Upper lobe of right lung (tissue), 1 donor: ENCODE data around the gene PPARA. TPM values are rescaled to one million over a fixed set of nuclear protein-coding genes. Genes with fewer than 3 reads are reported as not detected.

Experiments
- ATAC-seq: fragments of 200-7000 bp; cut with Tn5 transposase; one replicate; pipeline ENCODE4 v1.9.1; 2020; ENCODE audit warnings: mild to moderate bottlenecking, moderate library complexity
- DNase-seq: peaks from one replicate; pipeline ENCODE4 v3.0.0-alpha.2; 2020
- H3K27ac ChIP-seq: fragments of 200-600 bp; one replicate; pipeline ENCODE4 v1.8.0; 2022
- H3K27me3 ChIP-seq: fragments of 200-600 bp; one replicate; pipeline ENCODE4 v1.8.0; 2022; ENCODE audit warnings: mild to moderate bottlenecking
- H3K36me3 ChIP-seq: fragments of 200-600 bp; one replicate; pipeline ENCODE4 v1.8.0; 2022
- H3K4me1 ChIP-seq: fragments of 200-600 bp; one replicate; pipeline ENCODE4 v1.8.0; 2022
- H3K4me3 ChIP-seq: fragments of 200-600 bp; one replicate; pipeline ENCODE4 v1.8.0; 2022; ENCODE audit warnings: mild to moderate bottlenecking
- H3K9me3 ChIP-seq: fragments of 200-600 bp; one replicate; pipeline ENCODE4 v1.8.0; 2022
- intact Hi-C: fragments of 100-400 bp; cut with DNase I; formaldehyde crosslinking; loops from one replicate; pipeline ENCODE4 v1.11.0; 2022
- total RNA-seq: library from RNA; stranded (reverse); fragmentation: NEBNext Ultra II Directional; extraction: Animal tissue kit (Norgen Biotek cat#: 25700); gene quantifications from one replicate; pipeline ENCODE4 v1.2.1, GENCODE V29; 2021
- TF ChIP-seq, protein P1 (sequence below): fragments of 200-600 bp; IDR thresholded peaks from one replicate; pipeline ENCODE4 v1.8.0; 2022; ENCODE audit warnings: antibody characterized with exemption
- donor health status: DM: no; HTN: yes; CAD: no; lungs with severe emphysema.

Gene PPARA
- total RNA-seq, 1 donor from 2014 or later = 18.4 TPM

DNA sequence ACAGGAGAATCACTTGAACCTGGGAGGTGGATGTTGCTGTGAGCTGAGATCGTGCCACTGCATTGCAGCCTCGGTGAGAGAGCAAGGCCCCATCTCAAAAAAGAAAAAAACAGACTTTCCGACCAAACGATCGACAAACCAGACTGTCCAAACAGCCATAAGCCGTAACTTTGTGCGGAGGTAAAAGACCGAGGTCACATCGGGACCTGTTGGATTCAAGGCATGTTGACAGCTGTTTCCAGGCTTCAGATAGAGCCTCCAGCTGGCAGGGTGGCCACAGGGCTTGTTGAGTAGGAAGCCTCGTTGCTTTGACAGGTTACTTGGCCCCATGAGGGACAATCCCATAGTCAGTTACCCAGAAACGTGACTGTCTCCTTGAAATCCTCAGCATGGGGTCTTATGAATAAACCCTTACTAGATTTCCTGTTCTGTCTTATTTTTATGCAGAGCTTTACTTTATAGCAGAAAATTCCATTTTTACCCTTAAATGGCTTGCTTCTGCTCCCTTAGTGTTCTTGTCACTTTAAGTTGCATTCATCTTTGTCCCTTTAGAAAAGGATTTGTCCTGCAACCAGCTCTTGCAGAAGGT lies 22.3 kb downstream of the PPARA start:
- Histone ChIP-seq H3K36me3 (no peaks in the 10 kb centered on the region), H3K27ac (no peak overlapping the region), H3K4me1 (peaks cover 9% of the 10 kb centered on the region), H3K9me3 (no peaks in the 10 kb centered on the region), H3K27me3 (no peaks in the 10 kb centered on the region), H3K4me3 (no peak overlapping the region)
- ATAC-seq (no peak), DNase-seq (no peak)
- TF ChIP-seq, protein P1, sequence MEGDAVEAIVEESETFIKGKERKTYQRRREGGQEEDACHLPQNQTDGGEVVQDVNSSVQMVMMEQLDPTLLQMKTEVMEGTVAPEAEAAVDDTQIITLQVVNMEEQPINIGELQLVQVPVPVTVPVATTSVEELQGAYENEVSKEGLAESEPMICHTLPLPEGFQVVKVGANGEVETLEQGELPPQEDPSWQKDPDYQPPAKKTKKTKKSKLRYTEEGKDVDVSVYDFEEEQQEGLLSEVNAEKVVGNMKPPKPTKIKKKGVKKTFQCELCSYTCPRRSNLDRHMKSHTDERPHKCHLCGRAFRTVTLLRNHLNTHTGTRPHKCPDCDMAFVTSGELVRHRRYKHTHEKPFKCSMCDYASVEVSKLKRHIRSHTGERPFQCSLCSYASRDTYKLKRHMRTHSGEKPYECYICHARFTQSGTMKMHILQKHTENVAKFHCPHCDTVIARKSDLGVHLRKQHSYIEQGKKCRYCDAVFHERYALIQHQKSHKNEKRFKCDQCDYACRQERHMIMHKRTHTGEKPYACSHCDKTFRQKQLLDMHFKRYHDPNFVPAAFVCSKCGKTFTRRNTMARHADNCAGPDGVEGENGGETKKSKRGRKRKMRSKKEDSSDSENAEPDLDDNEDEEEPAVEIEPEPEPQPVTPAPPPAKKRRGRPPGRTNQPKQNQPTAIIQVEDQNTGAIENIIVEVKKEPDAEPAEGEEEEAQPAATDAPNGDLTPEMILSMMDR = no peak
- intact Hi-C loops = no loop called here

DNA sequence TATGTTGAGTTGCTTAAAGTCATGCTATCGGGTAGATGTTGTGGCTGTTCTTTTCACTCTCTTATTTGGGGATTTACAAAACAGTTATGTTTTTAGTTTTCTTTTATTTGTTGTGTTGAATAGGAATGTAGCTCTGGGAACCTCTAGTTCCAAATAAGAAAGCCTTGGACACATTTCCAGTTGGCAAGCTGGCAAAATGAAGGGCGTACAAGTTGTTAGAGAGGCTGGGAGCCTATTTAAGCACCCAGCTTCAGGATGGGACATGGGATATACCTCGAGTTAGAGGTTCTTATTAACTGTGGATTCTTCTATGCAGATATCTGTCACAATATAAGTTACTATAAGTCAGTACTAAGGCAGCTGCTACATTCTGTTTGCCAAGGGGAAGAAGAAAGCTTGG lies 22.8 kb downstream of the PPARA start:
- no peaks in the 10 kb centered on the region for H3K36me3 ChIP-seq
- DNase-seq (no peak), ATAC-seq (no peak)
- H3K27ac ChIP-seq = no peak overlapping the region
- H3K27me3 ChIP-seq = no peaks in the 10 kb centered on the region
- no peaks in the 10 kb centered on the region for H3K9me3 ChIP-seq
- peaks cover 9% of the 10 kb centered on the region for H3K4me1 ChIP-seq
- TF ChIP-seq, protein P1 = no peak
- intact Hi-C loops = no loop called here
- H3K4me3 ChIP-seq = no peak overlapping the region

- Histone ChIP-seq H3K4me1 (peaks cover 7% of the 10 kb centered on the region), H3K36me3 (no peaks in the 10 kb centered on the region), H3K4me3 (no peak overlapping the region), H3K27me3 (no peaks in the 10 kb centered on the region), H3K27ac (no peak overlapping the region), H3K9me3 (peaks cover 10% of the 10 kb centered on the region)
- ATAC-seq (no peak), DNase-seq (no peak)
- intact Hi-C loops = no loop called here
- TF ChIP-seq, protein P1 = no peak
Measured at GRCh38 chr22:46175631-46176030, 25.3 kb downstream of the PPARA start.

- Histone ChIP-seq H3K27me3 (no peaks in the 10 kb centered on the region), H3K4me1 (no peaks in the 10 kb centered on the region), H3K4me3 (no peak overlapping the region), H3K27ac (no peak overlapping the region), H3K9me3 (peaks cover 14% of the 10 kb centered on the region), H3K36me3 (no peaks in the 10 kb centered on the region)
- DNase-seq = no peak
- TF ChIP-seq, protein P1 = no peak
- intact Hi-C loops = no loop called here
- no peak for ATAC-seq
Measured at GRCh38 chr22:46176508-46177003, 26.2 kb downstream of the PPARA start.

GRCh38 chr22:46178755-46179505 lies 28.6 kb downstream of the PPARA start:
- Histone ChIP-seq H3K9me3 (peaks cover 14% of the 10 kb centered on the region), H3K4me1 (no peaks in the 10 kb centered on the region), H3K27ac (no peak overlapping the region), H3K36me3 (peaks cover 8% of the 10 kb centered on the region), H3K27me3 (no peaks in the 10 kb centered on the region), H3K4me3 (no peak overlapping the region)
- TF ChIP-seq, protein P1 = no peak
- intact Hi-C loops = no loop called here
- no peak for ATAC-seq
- no peak for DNase-seq
